Endodermal cell (in vitro differentiated cells): Measurements from ENCODE around the gene PRELID3B. TPM values are rescaled to one million over a fixed set of nuclear protein-coding genes. Genes with fewer than 3 reads are reported as not detected.

Source experiments
- DNase-seq: peaks from one replicate; pipeline ENCODE4 v3.0.0-alpha.2; 2017
- H3K27ac ChIP-seq: 2 replicates; pipeline ENCODE4 v1.5.1; 2013; ENCODE audit warnings: mild to moderate bottlenecking, low read depth, low read length, moderate library complexity
- H3K27me3 ChIP-seq: 2 replicates; pipeline ENCODE4 v1.6.1; 2013; ENCODE audit warnings: mild to moderate bottlenecking, low read length, moderate library complexity; ENCODE audit not compliant: insufficient read depth, control insufficient read depth, poor library complexity, severe bottlenecking
- H3K36me3 ChIP-seq: 2 replicates; pipeline ENCODE4 v1.7.0; 2013; ENCODE audit warnings: mild to moderate bottlenecking, low read length, moderate library complexity; ENCODE audit not compliant: control insufficient read depth, insufficient read depth
- H3K4me1 ChIP-seq: one replicate; pipeline ENCODE4 v1.7.0; 2013; ENCODE audit warnings: low read length; ENCODE audit not compliant: control insufficient read depth, insufficient read depth
- H3K4me3 ChIP-seq: 2 replicates; pipeline ENCODE4 v1.5.1; 2013; ENCODE audit warnings: mild to moderate bottlenecking, low read length, moderate library complexity
- H3K9ac ChIP-seq: 2 replicates; pipeline ENCODE4 v1.6.1; 2013; ENCODE audit warnings: mild to moderate bottlenecking, low read length, moderate library complexity; ENCODE audit not compliant: poor library complexity, severe bottlenecking; ENCODE audit errors: extremely low read depth
- H3K9me3 ChIP-seq: 2 replicates; pipeline ENCODE4 v1.6.1; 2013; ENCODE audit warnings: mild to moderate bottlenecking, low read length, moderate library complexity; ENCODE audit not compliant: control insufficient read depth
- H3K27ac Mint-ChIP-seq: 2 replicates; pipeline ENCODE4 v1.8.0; 2020; ENCODE audit warnings: mixed read lengths
- H3K27me3 Mint-ChIP-seq: 2 replicates; pipeline ENCODE4 v1.8.0; 2021; ENCODE audit warnings: mild to moderate bottlenecking, mixed read lengths; ENCODE audit not compliant: insufficient read depth
- H3K36me3 Mint-ChIP-seq: 2 replicates; pipeline ENCODE4 v1.8.0; 2020; ENCODE audit warnings: low read depth, mixed read lengths
- H3K4me1 Mint-ChIP-seq: 2 replicates; pipeline ENCODE4 v1.8.0; 2020; ENCODE audit warnings: mixed read lengths
- H3K4me3 Mint-ChIP-seq: 2 replicates; pipeline ENCODE4 v1.8.0; 2020; ENCODE audit warnings: mild to moderate bottlenecking, moderate library complexity, mixed read lengths
- H3K9me3 Mint-ChIP-seq: 2 replicates; pipeline ENCODE4 v1.8.0; 2020; ENCODE audit warnings: mild to moderate bottlenecking, mixed read lengths
- WGBS, 2 experiments: methylation state at CpG; one replicate each; pipeline versions ENCODE4 v1.1.5 to v1.1.7; 2013; ENCODE audit warnings: missing lambda C conversion rate in 2 of 2, mixed read lengths in 1 of 2; ENCODE audit not compliant: insufficient coverage in 1 of 2, insufficient read length in 1 of 2; 5-methylcytosine and 5-hydroxymethylcytosine counted together
- total RNA-seq, 2 donors: library from RNA; stranded (reverse); fragmentation: NEBNext Ultra II Directional in 1 of 2; extraction: Animal tissue kit (Norgen Biotek cat#: 25700) in 1 of 2; gene quantifications; 2 replicates in 1 of 2; 3 replicates in 1 of 2; pipeline ENCODE4 v1.2.1, GENCODE V29; 2021
- TF ChIP-seq, protein P1 (sequence below): fragments of 200-600 bp; sonication (generic); conservative IDR thresholded peaks from 2 replicates; pipeline ENCODE4 v1.5.0; 2021; ENCODE audit warnings: antibody characterized with exemption, mild to moderate bottlenecking

Gene PRELID3B
- total RNA-seq, 2 donors from 2014 or later: 48.6 to 50.8 TPM

GRCh38 chr20:58984691-58985090, 57.9 kb downstream of the PRELID3B start:
- no peak overlapping the region for H3K27ac ChIP-seq
- H3K4me3 ChIP-seq: no peak overlapping the region
- Mint-ChIP-seq H3K4me1 (peaks cover 25% of the 10 kb centered on the region), H3K4me3 (no peak overlapping the region), H3K27ac (no peak overlapping the region), H3K36me3 (peaks cover 42% of the 10 kb centered on the region), H3K9me3 (no peaks in the 10 kb centered on the region), H3K27me3 (no peaks in the 10 kb centered on the region)
- H3K27me3 ChIP-seq: no peaks in the 10 kb centered on the region
- peaks cover 45% of the 10 kb centered on the region for H3K36me3 ChIP-seq
- H3K9ac ChIP-seq: no peak overlapping the region
- DNase-seq: peak; percentile 36
- TF ChIP-seq, protein P1, sequence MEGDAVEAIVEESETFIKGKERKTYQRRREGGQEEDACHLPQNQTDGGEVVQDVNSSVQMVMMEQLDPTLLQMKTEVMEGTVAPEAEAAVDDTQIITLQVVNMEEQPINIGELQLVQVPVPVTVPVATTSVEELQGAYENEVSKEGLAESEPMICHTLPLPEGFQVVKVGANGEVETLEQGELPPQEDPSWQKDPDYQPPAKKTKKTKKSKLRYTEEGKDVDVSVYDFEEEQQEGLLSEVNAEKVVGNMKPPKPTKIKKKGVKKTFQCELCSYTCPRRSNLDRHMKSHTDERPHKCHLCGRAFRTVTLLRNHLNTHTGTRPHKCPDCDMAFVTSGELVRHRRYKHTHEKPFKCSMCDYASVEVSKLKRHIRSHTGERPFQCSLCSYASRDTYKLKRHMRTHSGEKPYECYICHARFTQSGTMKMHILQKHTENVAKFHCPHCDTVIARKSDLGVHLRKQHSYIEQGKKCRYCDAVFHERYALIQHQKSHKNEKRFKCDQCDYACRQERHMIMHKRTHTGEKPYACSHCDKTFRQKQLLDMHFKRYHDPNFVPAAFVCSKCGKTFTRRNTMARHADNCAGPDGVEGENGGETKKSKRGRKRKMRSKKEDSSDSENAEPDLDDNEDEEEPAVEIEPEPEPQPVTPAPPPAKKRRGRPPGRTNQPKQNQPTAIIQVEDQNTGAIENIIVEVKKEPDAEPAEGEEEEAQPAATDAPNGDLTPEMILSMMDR: no peak
- no peaks in the 10 kb centered on the region for H3K4me1 ChIP-seq
- no peaks in the 10 kb centered on the region for H3K9me3 ChIP-seq
- 89 to 91% methylated on average over 5 to 6 of the region's 6 CpGs for WGBS, 2 experiments

Other genes starting within 250 kb of the PRELID3B start
- gene GNAS-AS1, start 191.9 kb downstream of the PRELID3B start, total RNA-seq: 1 to 10 TPM; 9.3 to 9.7 TPM
- 1,000 to 10,000 TPM; 1,246 to 1,267 TPM for gene GNAS, start 190.1 kb downstream of the PRELID3B start, total RNA-seq
- gene NELFCD, start 61.5 kb downstream of the PRELID3B start, total RNA-seq: 10 to 100 TPM; 66.6 to 72.5 TPM
- 10 to 100 TPM; 55.9 to 76.6 TPM for gene CTSZ, start 35.5 kb downstream of the PRELID3B start, total RNA-seq
- not detected for gene TUBB1, start 23.4 kb downstream of the PRELID3B start, total RNA-seq
- gene ATP5F1E, start 10.5 kb downstream of the PRELID3B start, total RNA-seq: 10 to 100 TPM; 52.6 to 62.6 TPM
- gene ZNF831, start 121.0 kb upstream of the PRELID3B start, total RNA-seq: not detected